ENCODE measurements around the gene ARHGAP15.

Gene ARHGAP15

GRCh38 chr2:143482771-143483170 is 353.6 kb downstream of the ARHGAP15 start:
- DNase-seq (ENCODE audit: low read depth) = no peak

GRCh38 chr2:143486976-143487375 is 357.8 kb downstream of the ARHGAP15 start:
- DNase-seq (ENCODE audit: low read depth) = no peak

GRCh38 chr2:143489145-143489544 is 359.9 kb downstream of the ARHGAP15 start:
- DNase-seq (ENCODE audit: low read depth) = peak; percentile 76

GRCh38 chr2:143491131-143491530 is 361.9 kb downstream of the ARHGAP15 start:
- no peak for DNase-seq (ENCODE audit: low read depth)

GRCh38 chr2:143493339-143493738 is 364.1 kb downstream of the ARHGAP15 start:
- DNase-seq (ENCODE audit: low read depth) = no peak

- DNase-seq (ENCODE audit: low read depth) = no peak
Measured at GRCh38 chr2:143497726-143498125, 368.5 kb downstream of the ARHGAP15 start.

GRCh38 chr2:143498496-143498895 is 369.3 kb downstream of the ARHGAP15 start:
- no peak for DNase-seq (ENCODE audit: low read depth)

GRCh38 chr2:143499061-143499460 is 369.8 kb downstream of the ARHGAP15 start:
- no peak for DNase-seq (ENCODE audit: low read depth)

GRCh38 chr2:143501106-143501676 is 372.0 kb downstream of the ARHGAP15 start:
- DNase-seq (ENCODE audit: low read depth) = no peak

GRCh38 chr2:143503280-143503679 is 374.1 kb downstream of the ARHGAP15 start:
- DNase-seq (ENCODE audit: low read depth) = no peak

- no peak for DNase-seq (ENCODE audit: low read depth)
Measured at GRCh38 chr2:143504397-143504796, 375.2 kb downstream of the ARHGAP15 start.

GRCh38 chr2:143505542-143505941 is 376.3 kb downstream of the ARHGAP15 start:
- DNase-seq (ENCODE audit: low read depth) = no peak

GRCh38 chr2:143513081-143513480 is 383.9 kb downstream of the ARHGAP15 start:
- DNase-seq (ENCODE audit: low read depth) = no peak

GRCh38 chr2:143514413-143514812 is 385.2 kb downstream of the ARHGAP15 start:
- no peak for DNase-seq (ENCODE audit: low read depth)

- DNase-seq (ENCODE audit: low read depth) = no peak
Measured at GRCh38 chr2:143515318-143515717, 386.1 kb downstream of the ARHGAP15 start.

GRCh38 chr2:143519521-143519920 is 390.3 kb downstream of the ARHGAP15 start:
- no peak for DNase-seq (ENCODE audit: low read depth)

GRCh38 chr2:143521396-143521795 is 392.2 kb downstream of the ARHGAP15 start:
- no peak for DNase-seq (ENCODE audit: low read depth)

GRCh38 chr2:143522699-143523098 is 393.5 kb downstream of the ARHGAP15 start:
- no peak for DNase-seq (ENCODE audit: low read depth)

- DNase-seq (ENCODE audit: low read depth) = no peak
Measured at GRCh38 chr2:143524119-143524553, 394.9 kb downstream of the ARHGAP15 start.

GRCh38 chr2:143524559-143525401 is 395.6 kb downstream of the ARHGAP15 start:
- no peak for DNase-seq (ENCODE audit: low read depth)

- DNase-seq (ENCODE audit: low read depth) = no peak
Measured at GRCh38 chr2:143525402-143525860, 396.2 kb downstream of the ARHGAP15 start.

- DNase-seq (ENCODE audit: low read depth) = no peak
Measured at GRCh38 chr2:143526498-143526897, 397.3 kb downstream of the ARHGAP15 start.

- DNase-seq (ENCODE audit: low read depth) = no peak
Measured at GRCh38 chr2:143528021-143528420, 398.8 kb downstream of the ARHGAP15 start.
